Suprapubic skin (tissue), 3 donors: ENCODE measurements around the gene ARHGEF33.

Source experiments
- POLR2A ChIP-seq, 2 donors: fragments of 450-650 bp; IDR thresholded peaks; one replicate each; pipeline ENCODE4 v1.6.1; 2017; ENCODE audit warnings: antibody characterized with exemption in 2 of 2, mild to moderate bottlenecking in 2 of 2, moderate library complexity in 2 of 2
- TF ChIP-seq, protein P1 (sequence below), 2 donors: fragments of 200-600 bp in 1 of 2; fragments of 450-650 bp in 1 of 2; sonication (generic) in 1 of 2; IDR thresholded peaks; one replicate each; pipeline ENCODE4 v1.5.1; 2016 to 2019; ENCODE audit warnings: antibody characterized with exemption in 2 of 2, mild to moderate bottlenecking in 1 of 2, moderate library complexity in 1 of 2

DNA sequence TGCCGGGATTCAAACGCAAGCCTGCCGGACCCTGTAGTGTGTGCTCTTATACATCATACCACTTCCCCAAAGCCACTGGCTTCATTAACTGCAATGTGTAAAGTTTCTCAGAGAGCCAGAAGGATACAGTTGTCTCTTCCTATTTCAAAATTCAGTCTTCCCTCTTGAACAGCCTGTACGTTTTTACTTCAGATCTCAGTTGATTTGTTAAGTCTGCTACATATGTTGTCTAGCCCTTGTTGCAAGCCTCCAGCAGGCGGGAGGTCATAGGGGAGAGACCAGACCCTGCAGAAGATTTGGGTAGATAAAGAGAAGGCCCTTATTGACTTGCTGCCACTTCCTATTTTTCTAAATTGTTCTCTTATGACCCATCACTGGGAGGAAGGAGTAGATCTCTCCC is 56.2 kb downstream of the ARHGEF33 start:
- TF ChIP-seq, protein P1, sequence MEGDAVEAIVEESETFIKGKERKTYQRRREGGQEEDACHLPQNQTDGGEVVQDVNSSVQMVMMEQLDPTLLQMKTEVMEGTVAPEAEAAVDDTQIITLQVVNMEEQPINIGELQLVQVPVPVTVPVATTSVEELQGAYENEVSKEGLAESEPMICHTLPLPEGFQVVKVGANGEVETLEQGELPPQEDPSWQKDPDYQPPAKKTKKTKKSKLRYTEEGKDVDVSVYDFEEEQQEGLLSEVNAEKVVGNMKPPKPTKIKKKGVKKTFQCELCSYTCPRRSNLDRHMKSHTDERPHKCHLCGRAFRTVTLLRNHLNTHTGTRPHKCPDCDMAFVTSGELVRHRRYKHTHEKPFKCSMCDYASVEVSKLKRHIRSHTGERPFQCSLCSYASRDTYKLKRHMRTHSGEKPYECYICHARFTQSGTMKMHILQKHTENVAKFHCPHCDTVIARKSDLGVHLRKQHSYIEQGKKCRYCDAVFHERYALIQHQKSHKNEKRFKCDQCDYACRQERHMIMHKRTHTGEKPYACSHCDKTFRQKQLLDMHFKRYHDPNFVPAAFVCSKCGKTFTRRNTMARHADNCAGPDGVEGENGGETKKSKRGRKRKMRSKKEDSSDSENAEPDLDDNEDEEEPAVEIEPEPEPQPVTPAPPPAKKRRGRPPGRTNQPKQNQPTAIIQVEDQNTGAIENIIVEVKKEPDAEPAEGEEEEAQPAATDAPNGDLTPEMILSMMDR (IDR thresholded peaks at IDR 0.05), result no peak
- no peak for TF ChIP-seq POLR2A (IDR thresholded peaks at IDR 0.05)
